GM23338 (cell line): ENCODE measurements around the gene ZFYVE21. TPM values are rescaled to one million over a fixed set of nuclear protein-coding genes. Genes with fewer than 3 reads are reported as not detected.

Source experiments
- EZH2phosphoT487 ChIP-seq: fragments of 200-600 bp; sonication (generic); IDR thresholded peaks from one replicate; pipeline ENCODE4 v1.8.1; 2018; ENCODE audit warnings: antibody characterized with exemption; ENCODE audit not compliant: unreplicated experiment
- STAT1 ChIP-seq: IDR thresholded peaks from one replicate; pipeline ENCODE4 v1.6.1; 2016; ENCODE audit warnings: antibody characterized with exemption; ENCODE audit not compliant: unreplicated experiment
- ZNF114 ChIP-seq: fragments of 250-450 bp; sonication (Bioruptor Pico); IDR thresholded peaks from 2 replicates; pipeline ENCODE4 v1.5.0; 2020; ENCODE audit warnings: mild to moderate bottlenecking, moderate library complexity
- ZNF331 ChIP-seq: fragments of 250-450 bp; sonication (Bioruptor Pico); IDR thresholded peaks from 2 replicates; pipeline ENCODE4 v1.5.0; 2020; ENCODE audit warnings: low read depth, mild to moderate bottlenecking, moderate library complexity
- polyA plus RNA-seq: library from polyadenylated mRNA; unstranded; fragments of >200 nt; fragmentation: Nextera tagmentation; extraction: Ambion mirVana; gene quantifications from 2 replicates; pipeline ENCODE4 v1.2.1, GENCODE V29; 2016
- total RNA-seq: library from RNA; depleted of rRNA; stranded (reverse); fragments of >200 nt; shearing (Covaris generic); gene quantifications from 2 replicates; pipeline ENCODE4 v1.2.3, GENCODE V29; 2014
- TF ChIP-seq, protein P1 (sequence below): fragments of 250-450 bp; sonication (Bioruptor Pico); IDR thresholded peaks from 2 replicates; pipeline ENCODE4 v1.5.0; 2020; ENCODE audit warnings: mild to moderate bottlenecking, moderate library complexity
- TF ChIP-seq, protein P2 (sequence below): IDR thresholded peaks from 2 replicates; pipeline ENCODE4 v1.6.1; 2016; ENCODE audit warnings: antibody characterized with exemption
- TF ChIP-seq, protein P3 (sequence below): IDR thresholded peaks from one replicate; pipeline ENCODE4 v1.6.1; 2018; ENCODE audit warnings: antibody characterized with exemption; ENCODE audit not compliant: unreplicated experiment

ZFYVE21 gene
- total and polyA plus RNA-seq, 2 experiments from 2014 or later, result 88.0 to 89.6 TPM

DNA sequence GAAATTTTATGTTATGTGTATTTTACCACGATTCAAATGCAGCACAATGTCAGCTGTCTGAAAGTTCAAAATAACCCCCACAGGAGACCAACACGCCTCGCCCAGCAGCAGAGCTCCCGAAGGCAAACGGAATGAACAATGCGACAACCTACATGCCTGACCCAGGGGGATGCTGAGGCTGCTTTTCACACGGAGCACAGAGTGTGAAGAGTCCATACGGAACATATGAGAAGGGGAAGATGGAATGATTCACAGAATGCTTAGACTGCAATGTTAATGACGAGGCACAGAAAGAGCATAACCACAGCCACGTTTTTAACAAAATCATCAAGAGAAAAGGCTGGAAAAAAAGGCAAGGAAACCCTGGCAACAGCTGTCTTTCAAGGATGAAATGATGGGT is 22.6 kb downstream of the ZFYVE21 start (continued):
- TF ChIP-seq, protein P1, sequence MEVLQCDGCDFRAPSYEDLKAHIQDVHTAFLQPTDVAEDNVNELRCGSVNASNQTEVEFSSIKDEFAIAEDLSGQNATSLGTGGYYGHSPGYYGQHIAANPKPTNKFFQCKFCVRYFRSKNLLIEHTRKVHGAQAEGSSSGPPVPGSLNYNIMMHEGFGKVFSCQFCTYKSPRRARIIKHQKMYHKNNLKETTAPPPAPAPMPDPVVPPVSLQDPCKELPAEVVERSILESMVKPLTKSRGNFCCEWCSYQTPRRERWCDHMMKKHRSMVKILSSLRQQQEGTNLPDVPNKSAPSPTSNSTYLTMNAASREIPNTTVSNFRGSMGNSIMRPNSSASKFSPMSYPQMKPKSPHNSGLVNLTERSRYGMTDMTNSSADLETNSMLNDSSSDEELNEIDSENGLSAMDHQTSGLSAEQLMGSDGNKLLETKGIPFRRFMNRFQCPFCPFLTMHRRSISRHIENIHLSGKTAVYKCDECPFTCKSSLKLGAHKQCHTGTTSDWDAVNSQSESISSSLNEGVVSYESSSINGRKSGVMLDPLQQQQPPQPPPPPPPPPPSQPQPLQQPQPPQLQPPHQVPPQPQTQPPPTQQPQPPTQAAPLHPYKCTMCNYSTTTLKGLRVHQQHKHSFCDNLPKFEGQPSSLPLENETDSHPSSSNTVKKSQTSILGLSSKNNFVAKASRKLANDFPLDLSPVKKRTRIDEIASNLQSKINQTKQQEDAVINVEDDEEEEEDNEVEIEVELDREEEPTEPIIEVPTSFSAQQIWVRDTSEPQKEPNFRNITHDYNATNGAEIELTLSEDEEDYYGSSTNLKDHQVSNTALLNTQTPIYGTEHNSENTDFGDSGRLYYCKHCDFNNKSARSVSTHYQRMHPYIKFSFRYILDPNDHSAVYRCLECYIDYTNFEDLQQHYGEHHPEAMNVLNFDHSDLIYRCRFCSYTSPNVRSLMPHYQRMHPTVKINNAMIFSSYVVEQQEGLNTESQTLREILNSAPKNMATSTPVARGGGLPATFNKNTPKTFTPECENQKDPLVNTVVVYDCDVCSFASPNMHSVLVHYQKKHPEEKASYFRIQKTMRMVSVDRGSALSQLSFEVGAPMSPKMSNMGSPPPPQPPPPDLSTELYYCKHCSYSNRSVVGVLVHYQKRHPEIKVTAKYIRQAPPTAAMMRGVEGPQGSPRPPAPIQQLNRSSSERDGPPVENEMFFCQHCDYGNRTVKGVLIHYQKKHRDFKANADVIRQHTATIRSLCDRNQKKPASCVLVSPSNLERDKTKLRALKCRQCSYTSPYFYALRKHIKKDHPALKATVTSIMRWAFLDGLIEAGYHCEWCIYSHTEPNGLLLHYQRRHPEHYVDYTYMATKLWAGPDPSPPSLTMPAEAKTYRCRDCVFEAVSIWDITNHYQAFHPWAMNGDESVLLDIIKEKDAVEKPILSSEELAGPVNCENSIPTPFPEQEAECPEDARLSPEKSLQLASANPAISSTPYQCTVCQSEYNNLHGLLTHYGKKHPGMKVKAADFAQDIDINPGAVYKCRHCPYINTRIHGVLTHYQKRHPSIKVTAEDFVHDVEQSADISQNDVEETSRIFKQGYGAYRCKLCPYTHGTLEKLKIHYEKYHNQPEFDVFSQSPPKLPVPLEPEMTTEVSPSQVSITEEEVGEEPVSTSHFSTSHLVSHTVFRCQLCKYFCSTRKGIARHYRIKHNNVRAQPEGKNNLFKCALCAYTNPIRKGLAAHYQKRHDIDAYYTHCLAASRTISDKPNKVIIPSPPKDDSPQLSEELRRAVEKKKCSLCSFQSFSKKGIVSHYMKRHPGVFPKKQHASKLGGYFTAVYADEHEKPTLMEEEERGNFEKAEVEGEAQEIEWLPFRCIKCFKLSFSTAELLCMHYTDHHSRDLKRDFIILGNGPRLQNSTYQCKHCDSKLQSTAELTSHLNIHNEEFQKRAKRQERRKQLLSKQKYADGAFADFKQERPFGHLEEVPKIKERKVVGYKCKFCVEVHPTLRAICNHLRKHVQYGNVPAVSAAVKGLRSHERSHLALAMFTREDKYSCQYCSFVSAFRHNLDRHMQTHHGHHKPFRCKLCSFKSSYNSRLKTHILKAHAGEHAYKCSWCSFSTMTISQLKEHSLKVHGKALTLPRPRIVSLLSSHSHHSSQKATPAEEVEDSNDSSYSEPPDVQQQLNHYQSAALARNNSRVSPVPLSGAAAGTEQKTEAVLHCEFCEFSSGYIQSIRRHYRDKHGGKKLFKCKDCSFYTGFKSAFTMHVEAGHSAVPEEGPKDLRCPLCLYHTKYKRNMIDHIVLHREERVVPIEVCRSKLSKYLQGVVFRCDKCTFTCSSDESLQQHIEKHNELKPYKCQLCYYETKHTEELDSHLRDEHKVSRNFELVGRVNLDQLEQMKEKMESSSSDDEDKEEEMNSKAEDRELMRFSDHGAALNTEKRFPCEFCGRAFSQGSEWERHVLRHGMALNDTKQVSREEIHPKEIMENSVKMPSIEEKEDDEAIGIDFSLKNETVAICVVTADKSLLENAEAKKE (CRISPR knock-in tag), result no peak
- TF ChIP-seq, protein P2, sequence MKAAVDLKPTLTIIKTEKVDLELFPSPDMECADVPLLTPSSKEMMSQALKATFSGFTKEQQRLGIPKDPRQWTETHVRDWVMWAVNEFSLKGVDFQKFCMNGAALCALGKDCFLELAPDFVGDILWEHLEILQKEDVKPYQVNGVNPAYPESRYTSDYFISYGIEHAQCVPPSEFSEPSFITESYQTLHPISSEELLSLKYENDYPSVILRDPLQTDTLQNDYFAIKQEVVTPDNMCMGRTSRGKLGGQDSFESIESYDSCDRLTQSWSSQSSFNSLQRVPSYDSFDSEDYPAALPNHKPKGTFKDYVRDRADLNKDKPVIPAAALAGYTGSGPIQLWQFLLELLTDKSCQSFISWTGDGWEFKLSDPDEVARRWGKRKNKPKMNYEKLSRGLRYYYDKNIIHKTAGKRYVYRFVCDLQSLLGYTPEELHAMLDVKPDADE, result no peak
- no peak for TF ChIP-seq ZNF331 (CRISPR knock-in tag)
- no peak for TF ChIP-seq EZH2phosphoT487
- no peak for TF ChIP-seq STAT1
- TF ChIP-seq ZNF114 (CRISPR knock-in tag), result no peak
- TF ChIP-seq, protein P3, sequence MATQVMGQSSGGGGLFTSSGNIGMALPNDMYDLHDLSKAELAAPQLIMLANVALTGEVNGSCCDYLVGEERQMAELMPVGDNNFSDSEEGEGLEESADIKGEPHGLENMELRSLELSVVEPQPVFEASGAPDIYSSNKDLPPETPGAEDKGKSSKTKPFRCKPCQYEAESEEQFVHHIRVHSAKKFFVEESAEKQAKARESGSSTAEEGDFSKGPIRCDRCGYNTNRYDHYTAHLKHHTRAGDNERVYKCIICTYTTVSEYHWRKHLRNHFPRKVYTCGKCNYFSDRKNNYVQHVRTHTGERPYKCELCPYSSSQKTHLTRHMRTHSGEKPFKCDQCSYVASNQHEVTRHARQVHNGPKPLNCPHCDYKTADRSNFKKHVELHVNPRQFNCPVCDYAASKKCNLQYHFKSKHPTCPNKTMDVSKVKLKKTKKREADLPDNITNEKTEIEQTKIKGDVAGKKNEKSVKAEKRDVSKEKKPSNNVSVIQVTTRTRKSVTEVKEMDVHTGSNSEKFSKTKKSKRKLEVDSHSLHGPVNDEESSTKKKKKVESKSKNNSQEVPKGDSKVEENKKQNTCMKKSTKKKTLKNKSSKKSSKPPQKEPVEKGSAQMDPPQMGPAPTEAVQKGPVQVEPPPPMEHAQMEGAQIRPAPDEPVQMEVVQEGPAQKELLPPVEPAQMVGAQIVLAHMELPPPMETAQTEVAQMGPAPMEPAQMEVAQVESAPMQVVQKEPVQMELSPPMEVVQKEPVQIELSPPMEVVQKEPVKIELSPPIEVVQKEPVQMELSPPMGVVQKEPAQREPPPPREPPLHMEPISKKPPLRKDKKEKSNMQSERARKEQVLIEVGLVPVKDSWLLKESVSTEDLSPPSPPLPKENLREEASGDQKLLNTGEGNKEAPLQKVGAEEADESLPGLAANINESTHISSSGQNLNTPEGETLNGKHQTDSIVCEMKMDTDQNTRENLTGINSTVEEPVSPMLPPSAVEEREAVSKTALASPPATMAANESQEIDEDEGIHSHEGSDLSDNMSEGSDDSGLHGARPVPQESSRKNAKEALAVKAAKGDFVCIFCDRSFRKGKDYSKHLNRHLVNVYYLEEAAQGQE, result no peak
